NCI-H2081 (cell line): ENCODE results near the gene KATNAL1.

Source experiments
- DNase-seq, 2 experiments: peaks; one replicate each; lab custom pipeline; 2025; lab: John Stamatoyannopoulos, UW

KATNAL1 gene

DNA sequence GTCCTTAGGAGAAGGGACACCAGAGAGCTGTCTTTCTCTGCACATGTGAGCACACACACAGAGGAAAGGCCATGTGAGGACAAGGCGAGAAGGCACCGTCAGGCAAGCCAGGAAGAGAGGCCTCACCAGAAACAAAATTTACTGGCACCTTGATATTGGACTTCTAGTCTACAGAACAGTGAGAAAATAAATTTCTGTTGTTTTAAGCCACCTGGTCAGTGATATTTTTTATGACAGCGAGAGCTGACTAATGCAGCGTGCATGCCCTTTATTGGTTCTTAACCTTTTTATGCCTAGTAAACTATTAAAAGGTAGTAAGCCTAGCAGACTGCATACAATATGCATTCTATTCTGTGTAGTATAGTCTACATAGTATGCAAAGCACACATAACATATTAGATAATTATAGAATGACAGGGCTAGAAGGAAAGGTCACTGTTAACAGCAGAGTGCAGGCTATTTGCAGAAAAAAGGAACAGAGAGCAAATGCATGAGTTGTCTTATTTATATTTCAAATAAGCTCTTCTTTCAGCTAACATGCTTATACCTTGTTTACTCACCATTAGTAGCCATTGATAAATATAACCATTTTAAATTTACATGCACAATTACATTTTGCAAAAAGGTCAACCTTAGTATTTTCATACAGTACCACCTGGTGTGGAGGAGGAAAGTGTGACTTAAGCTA, 25.2 kb upstream of the KATNAL1 start:
- DNase-seq: no peak

DNA sequence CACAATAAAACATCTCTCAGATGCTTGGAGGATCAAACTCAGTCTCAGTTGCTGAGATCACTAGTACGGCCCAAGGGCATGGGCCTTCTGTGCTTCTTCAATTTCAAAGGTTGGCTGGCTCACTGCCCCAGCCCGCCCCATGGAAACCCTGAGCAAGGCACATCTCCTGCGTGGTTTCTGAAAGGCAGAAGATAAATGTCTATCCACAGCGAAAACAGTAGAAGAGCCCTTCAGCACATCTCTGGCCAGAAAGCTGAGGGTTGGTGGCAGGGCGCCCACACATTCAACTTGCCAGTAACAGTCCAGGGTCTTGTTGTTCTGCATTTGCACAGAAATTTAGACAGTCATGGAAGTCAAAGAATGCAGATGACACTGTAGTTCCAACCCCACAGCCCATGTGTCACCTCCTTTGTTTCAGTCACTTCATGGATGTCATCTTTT, 24.0 kb upstream of the KATNAL1 start:
- no peak for DNase-seq

- no peak for DNase-seq
These were observed 21.7 kb upstream of the KATNAL1 start for GRCh38 chr13:30329009-30329585.

- no peak for DNase-seq
These were observed 18.3 kb upstream of the KATNAL1 start for GRCh38 chr13:30325668-30326067.

DNA sequence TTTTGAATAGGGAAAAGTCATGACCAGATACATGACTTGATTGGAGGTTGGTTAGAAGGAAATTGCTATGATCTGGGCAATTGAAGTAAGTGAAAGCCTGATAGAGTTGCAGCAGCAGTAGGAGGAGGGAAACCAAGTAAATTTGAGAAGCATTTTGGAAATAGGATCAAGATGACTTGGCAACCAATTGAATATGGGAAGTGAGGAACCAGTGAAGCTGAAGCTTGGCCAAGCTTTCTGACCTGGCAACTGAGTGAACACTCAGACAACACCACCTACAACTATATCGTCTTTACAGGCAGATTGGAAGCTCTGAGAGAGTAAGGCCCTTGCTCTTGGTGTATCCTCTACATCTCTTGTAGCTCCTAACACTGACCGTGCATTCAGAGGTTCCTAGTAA, 16.2 kb upstream of the KATNAL1 start:
- DNase-seq: no peak

GRCh38 chr13:30322428-30322827, 15.1 kb upstream of the KATNAL1 start:
- no peak for DNase-seq

GRCh38 chr13:30321256-30321655, 13.9 kb upstream of the KATNAL1 start:
- no peak for DNase-seq

- DNase-seq: peak in 1 of 2 experiments; percentile 4
These were observed 12.3 kb upstream of the KATNAL1 start for GRCh38 chr13:30319655-30320054.

GRCh38 chr13:30319130-30319529, 11.8 kb upstream of the KATNAL1 start:
- DNase-seq: peak; percentile 30 to 66

- no peak for DNase-seq
These were observed 10.7 kb upstream of the KATNAL1 start for GRCh38 chr13:30318026-30318425.

DNA sequence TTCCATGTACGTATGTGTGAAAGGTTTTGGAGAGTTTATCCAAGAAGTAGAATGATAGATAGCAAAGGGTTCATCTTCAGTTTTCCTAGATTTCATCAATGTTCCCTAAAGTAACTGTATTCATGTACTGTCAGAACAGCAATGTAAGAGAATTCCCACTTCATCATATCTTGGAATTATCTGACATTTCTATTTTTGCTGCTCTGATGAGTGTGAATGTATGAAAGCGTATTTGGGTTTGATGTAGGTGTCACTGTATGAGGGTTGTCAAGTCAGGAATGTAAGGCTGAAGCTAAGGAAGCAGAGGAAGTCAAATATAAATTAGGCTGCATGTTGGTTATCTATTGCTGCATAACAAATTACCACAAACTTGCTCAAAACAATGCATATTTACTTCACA, 7.2 kb upstream of the KATNAL1 start:
- no peak for DNase-seq

GRCh38 chr13:30314069-30314468, 6.7 kb upstream of the KATNAL1 start:
- no peak for DNase-seq

GRCh38 chr13:30313311-30313710, 6.0 kb upstream of the KATNAL1 start:
- no peak for DNase-seq

DNA sequence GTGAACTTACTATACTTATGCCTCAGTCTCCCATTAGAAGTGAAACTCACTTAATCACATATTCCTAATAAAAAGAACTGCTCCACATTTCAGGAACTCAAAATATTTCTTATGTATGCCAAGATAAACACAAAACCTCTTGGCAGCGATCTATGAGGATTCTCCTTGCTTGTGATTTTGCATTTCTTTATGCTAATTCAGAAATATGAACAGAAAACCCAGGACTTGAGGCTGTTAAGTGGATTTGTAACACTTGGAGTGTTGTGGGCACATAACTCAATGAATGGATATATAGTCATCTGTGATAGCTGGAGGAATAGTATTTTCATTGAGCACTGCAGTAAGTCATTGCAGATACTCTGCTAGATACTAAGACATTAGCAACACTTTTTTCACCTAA, 5.6 kb upstream of the KATNAL1 start:
- DNase-seq: no peak

GRCh38 chr13:30308548-30308947, 1.2 kb upstream of the KATNAL1 start:
- DNase-seq: no peak

- no peak for DNase-seq
These were observed 580 bp upstream of the KATNAL1 start for GRCh38 chr13:30307971-30308290.

GRCh38 chr13:30306762-30307193, 573 bp downstream of the KATNAL1 start:
- DNase-seq: peak; percentile 88 to 91

GRCh38 chr13:30305456-30305970, 1.8 kb downstream of the KATNAL1 start:
- no peak for DNase-seq

GRCh38 chr13:30303269-30303668, 4.1 kb downstream of the KATNAL1 start:
- DNase-seq: no peak

GRCh38 chr13:30301827-30302226, 5.5 kb downstream of the KATNAL1 start:
- DNase-seq: no peak

- DNase-seq: no peak
These were observed 6.8 kb downstream of the KATNAL1 start for GRCh38 chr13:30300596-30300995.

GRCh38 chr13:30299786-30300185, 7.6 kb downstream of the KATNAL1 start:
- no peak for DNase-seq

- no peak for DNase-seq
These were observed 12.2 kb downstream of the KATNAL1 start for GRCh38 chr13:30295116-30295515.

DNA sequence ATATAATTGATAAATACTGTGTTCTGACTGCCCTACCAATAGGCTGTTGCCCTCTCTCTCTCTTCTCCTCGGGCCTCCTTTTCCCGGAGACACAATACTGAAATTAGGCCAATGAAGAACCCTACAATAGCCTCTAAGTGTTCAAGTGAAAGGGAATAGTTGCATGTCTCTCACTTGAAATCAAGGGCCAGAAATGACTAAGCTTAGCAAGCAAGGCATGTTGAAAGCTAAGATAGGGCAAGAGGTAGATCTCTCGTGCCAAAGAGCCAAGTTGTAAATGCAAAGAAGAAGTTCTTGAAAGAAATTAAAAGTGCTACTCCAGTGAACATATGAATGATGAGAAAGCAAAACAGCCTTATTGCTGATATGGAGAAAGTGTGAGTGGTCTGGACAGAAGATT, 13.3 kb downstream of the KATNAL1 start:
- DNase-seq: no peak
